GM21576 (cell line): Measurements from ENCODE around the gene IKZF4.
"Not testable (repeated sequence)": the region's sequence is repeated elsewhere in the genome, so short reads cannot be mapped to it uniquely, and the experiment has no call there.

ENCODE experiments used
- ATAC-seq: cut with Tn5 transposase; IDR thresholded peaks from one replicate; pipeline ENCODE4 v1.9.1; 2021; ENCODE audit warnings: mild to moderate bottlenecking, moderate library complexity; ENCODE audit not compliant: unreplicated experiment

Gene IKZF4

GRCh38 chr12:55997535-55997859 is 23.3 kb upstream of the IKZF4 start:
- ATAC-seq, result no peak

- ATAC-seq, result not testable (repeated sequence)
These were observed 21.3 kb upstream of the IKZF4 start for GRCh38 chr12:55999522-55999921.

GRCh38 chr12:55999999-56000540 is 20.8 kb upstream of the IKZF4 start:
- not testable (repeated sequence) for ATAC-seq

- ATAC-seq, result no peak
These were observed 19.2 kb upstream of the IKZF4 start for GRCh38 chr12:56001487-56002100.

GRCh38 chr12:56003376-56003775 is 17.5 kb upstream of the IKZF4 start:
- ATAC-seq, result not testable (repeated sequence)

- no peak for ATAC-seq
These were observed 16.6 kb upstream of the IKZF4 start for GRCh38 chr12:56004211-56004610.

- ATAC-seq, result peak; percentile 16
These were observed 13.0 kb upstream of the IKZF4 start for GRCh38 chr12:56007564-56008559.

- no peak for ATAC-seq
These were observed 10.7 kb upstream of the IKZF4 start for GRCh38 chr12:56010111-56010570.

- no peak for ATAC-seq
These were observed 9.2 kb upstream of the IKZF4 start for GRCh38 chr12:56011509-56012090.

GRCh38 chr12:56013482-56013881 is 7.4 kb upstream of the IKZF4 start:
- no peak for ATAC-seq

- ATAC-seq, result no peak
These were observed 6.6 kb upstream of the IKZF4 start for GRCh38 chr12:56014205-56014604.

- ATAC-seq, result no peak
These were observed 3.7 kb upstream of the IKZF4 start for GRCh38 chr12:56017181-56017580.

- ATAC-seq, result no peak
These were observed 2.5 kb upstream of the IKZF4 start for GRCh38 chr12:56018356-56018755.

- ATAC-seq, result no peak
These were observed 1.1 kb downstream of the IKZF4 start for GRCh38 chr12:56021889-56022497.

GRCh38 chr12:56028511-56029165 is 7.8 kb downstream of the IKZF4 start:
- ATAC-seq, result no peak

GRCh38 chr12:56029166-56029519 is 8.3 kb downstream of the IKZF4 start:
- no peak for ATAC-seq

- no peak for ATAC-seq
These were observed 8.9 kb downstream of the IKZF4 start for GRCh38 chr12:56029666-56030293.

- ATAC-seq, result no peak
These were observed 11.1 kb downstream of the IKZF4 start for GRCh38 chr12:56031987-56032386.

- no peak for ATAC-seq
These were observed 13.9 kb downstream of the IKZF4 start for GRCh38 chr12:56034586-56035332.
